Astrocyte of the hippocampus (primary cell): Measurements from ENCODE around the gene ATP5PD.

Experiments
- DNase-seq: peaks from one replicate; pipeline ENCODE4 v3.0.0; 2011; ENCODE audit warnings: low read depth, low spot score

The ATP5PD gene

DNA sequence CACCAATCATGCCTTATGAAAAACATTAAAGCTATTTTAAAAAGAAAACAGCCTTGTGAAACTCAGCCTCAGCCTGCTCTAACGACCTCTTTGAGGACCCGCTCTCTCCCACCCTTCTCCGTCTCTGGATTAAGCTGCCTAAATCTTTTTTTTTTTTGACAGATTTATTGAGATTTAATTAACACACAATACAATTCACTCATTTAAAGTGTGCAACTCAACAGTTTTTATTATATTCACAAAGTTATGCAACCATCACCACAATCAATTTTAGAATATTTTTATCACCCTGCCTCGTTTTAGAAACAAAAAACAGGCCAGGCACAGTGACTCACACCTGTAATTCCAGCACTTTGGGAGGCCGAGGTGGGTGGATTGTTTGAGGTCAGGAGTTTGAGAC is 50.9 kb downstream of the ATP5PD start:
- no peak for DNase-seq

DNA sequence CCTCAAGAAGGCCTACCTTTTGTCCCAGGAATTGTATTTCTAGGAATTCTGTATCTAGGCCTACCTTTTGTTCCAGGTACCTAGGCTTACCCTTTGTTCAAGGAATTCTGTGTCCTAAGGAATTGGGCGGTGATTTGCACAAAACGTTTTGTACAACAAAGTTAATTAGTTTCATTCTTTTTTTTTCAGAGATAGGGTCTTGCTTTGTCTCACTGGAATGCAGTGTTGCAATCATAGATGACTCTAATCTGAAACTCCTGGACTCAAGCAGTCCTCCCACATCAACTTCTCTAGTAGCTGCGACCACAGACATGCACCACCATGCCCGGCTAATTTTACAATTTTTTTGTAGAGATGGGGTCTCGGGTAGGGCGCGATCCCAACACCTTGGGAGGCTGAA is 52.3 kb downstream of the ATP5PD start:
- no peak for DNase-seq

DNA sequence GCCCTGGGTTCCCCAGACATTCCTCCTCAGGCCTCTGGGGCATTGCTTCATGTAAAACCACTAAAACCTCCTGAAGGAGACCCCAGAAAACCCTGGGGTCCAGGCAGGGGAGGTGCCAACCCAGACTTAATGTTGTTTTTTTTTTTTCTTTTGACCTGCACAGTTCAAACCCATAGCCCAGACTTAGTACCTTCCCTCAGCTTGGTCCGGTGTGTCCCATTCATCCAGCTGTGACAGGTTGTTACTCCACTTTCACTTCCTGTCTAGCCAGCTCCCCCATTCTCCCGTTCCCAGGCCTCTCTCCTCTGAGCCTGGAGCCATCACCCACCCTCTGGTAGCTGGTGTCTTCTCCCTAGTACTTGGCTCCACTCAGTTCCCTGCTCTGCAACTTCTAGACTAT is 54.5 kb downstream of the ATP5PD start:
- DNase-seq, result no peak

DNA sequence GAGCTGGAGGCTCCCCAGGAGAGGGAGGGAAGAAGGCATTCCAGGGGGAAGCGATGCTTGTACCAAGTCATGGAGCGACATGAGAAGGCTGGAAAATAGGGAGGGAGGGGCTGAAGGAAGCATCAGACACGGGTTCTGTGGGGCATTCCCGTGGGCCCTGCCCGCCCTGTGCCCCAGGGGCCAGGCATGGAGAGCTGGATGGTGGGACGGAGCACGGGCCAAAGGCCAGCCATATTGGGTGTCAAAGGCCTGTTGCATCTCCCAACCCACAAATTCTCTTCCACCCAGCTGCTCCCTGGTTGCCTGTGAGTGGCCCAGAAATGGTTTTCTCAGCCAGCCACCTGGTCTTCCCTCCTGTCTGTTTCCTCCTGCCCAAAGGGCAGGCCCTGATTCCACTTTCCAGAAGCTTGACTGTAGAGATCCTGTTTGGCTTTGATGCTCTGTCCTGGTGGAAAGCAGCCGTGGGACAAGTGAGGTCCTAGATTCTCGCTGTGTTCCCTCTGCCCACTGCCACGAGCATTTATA is 56.1 kb downstream of the ATP5PD start:
- DNase-seq, result no peak
